ENCODE data around the gene CDC7. TPM values are rescaled to one million over a fixed set of nuclear protein-coding genes. Genes with fewer than 3 reads are reported as not detected.

The CDC7 gene
- total and polyA plus RNA-seq, 2 donors (not counting 1 experiment from before 2014, with no cell fraction given): 3.9 to 7.4 TPM

GRCh38 chr1:91572044-91572443 lies 71.4 kb downstream of the CDC7 start:
- no peak overlapping the region for H3K27ac ChIP-seq (ENCODE audit: low read length in 2 of 2)
- H3K4me3 ChIP-seq (ENCODE audit: control extremely low read depth in 1 of 5, extremely low read depth in 1 of 5, insufficient read depth in 1 of 5, low read depth in 2 of 5, low read length in 4 of 5): peak overlapping the region in 2 of 5 experiments; percentile 15 to 37
- peak overlapping the region; percentile 67 for H3K4me3 Mint-ChIP-seq
- H3K9me3 Mint-ChIP-seq (ENCODE audit: insufficient read depth): no peaks in the 10 kb centered on the region
- no peak for TF ChIP-seq CTCF (IDR thresholded peaks at IDR 0.05)
- no peak for TF ChIP-seq EZH2 (IDR thresholded peaks at IDR 0.05; ENCODE audit: borderline replicate concordance, insufficient read depth, low read depth, low read length, poor library complexity, severe bottlenecking)
- DNase-seq: peak; percentile 70
- peaks cover 39 to 43% of the 10 kb centered on the region in 2 donors for H3K4me1 ChIP-seq (ENCODE audit: control insufficient read depth in 2 of 2, insufficient read depth in 2 of 2, low read length in 2 of 2)
- peak overlapping the region; percentile 30 for H2AFZ ChIP-seq (ENCODE audit: insufficient read depth, low read depth, low read length, poor library complexity, severe bottlenecking)
- H3K27ac Mint-ChIP-seq: no peak overlapping the region
- WGBS (ENCODE audit: insufficient coverage): 20% methylated on average over 9 of the region's 10 CpGs
- CTCF ChIA-PET: no interaction called here
- intact Hi-C loops (cut with micrococcal nuclease): no loop called here
- H3K79me2 ChIP-seq (ENCODE audit: control insufficient read depth, insufficient read depth, low read length): no peaks in the 10 kb centered on the region
- peaks cover 43% of the 10 kb centered on the region for H3K4me1 Mint-ChIP-seq
- peak overlapping the region; percentile 69 for H3K4me2 ChIP-seq (replicated peaks; ENCODE audit: low read depth, low read length, poor library complexity, severe bottlenecking)
- H3K9me3 ChIP-seq (ENCODE audit: control extremely low read depth in 1 of 3, control insufficient read depth in 2 of 3, insufficient read depth in 1 of 3, low read length in 2 of 3): no peaks in the 10 kb centered on the region
- no peaks in the 10 kb centered on the region for H4K20me1 ChIP-seq (ENCODE audit: control insufficient read depth, insufficient read depth, low read length, poor library complexity, severe bottlenecking)
- no peaks in the 10 kb centered on the region for H3K27me3 Mint-ChIP-seq
- no peaks in the 10 kb centered on the region for H3K36me3 ChIP-seq (replicated peaks in 1 of 2; ENCODE audit: control extremely low read depth in 1 of 2, control insufficient read depth in 1 of 2, extremely low read depth in 1 of 2, insufficient read depth in 2 of 2, low read length in 1 of 2)
- POLR2A ChIA-PET: no interaction called here
- H3K9ac ChIP-seq (ENCODE audit: low read length): peak overlapping the region; percentile 50
- ATAC-seq (ENCODE audit: low read depth): peak; percentile 76
- no peaks in the 10 kb centered on the region for H3K27me3 ChIP-seq (replicated peaks in 1 of 4; ENCODE audit: control extremely low read depth in 1 of 4, control insufficient read depth in 3 of 4, insufficient read depth in 4 of 4, low read length in 3 of 4)

Other genes with a start within 250 kb of the CDC7 start
- gene HFM1, start 96.0 kb upstream of the CDC7 start, total RNA-seq: 0.51 TPM in 1 of 2 replicates, not detected in the other
- not detected in 2 replicates for gene HFM1, start 96.0 kb upstream of the CDC7 start, polyA plus RNA-seq

Measured in B cell (primary cell).